HepG2 (cell line): Measurements from ENCODE around the gene MBD3L3. TPM values are rescaled to one million over a fixed set of nuclear protein-coding genes. Genes with fewer than 3 reads are reported as not detected.
A peak's percentile ranks its signal among the peaks of the same experiment; 100 is the strongest.

Experiments
- EP300 ChIP-seq, 3 experiments: sonication (generic) in 1 of 3; formaldehyde crosslinking in 1 of 3; IDR thresholded peaks; 2 replicates each; pipeline versions ENCODE4 v1.5.1 to v1.6.1; 2011 to 2020; ENCODE audit warnings: low read depth in 2 of 3, low read length in 2 of 3, borderline replicate concordance in 1 of 3, improper control_type of control experiment in 1 of 3, mild to moderate bottlenecking in 1 of 3, missing genetic modification reagents in 1 of 3, moderate library complexity in 1 of 3
- ETV5 ChIP-seq: IDR thresholded peaks from 2 replicates; pipeline ENCODE4 v1.6.1; 2018; ENCODE audit warnings: missing biosample characterization, missing genetic modification reagents, inconsistent platforms, borderline replicate concordance
- FOSL1 ChIP-seq: sonication (generic); formaldehyde crosslinking; IDR thresholded peaks from 2 replicates; pipeline ENCODE4 v1.9.0; 2021; ENCODE audit warnings: missing genetic modification reagents, borderline replicate concordance
- GTF2F1 ChIP-seq: fragments of 150-350 bp; IDR thresholded peaks from 2 replicates; pipeline ENCODE4 v1.6.1; 2014; ENCODE audit warnings: low read length
- HDAC2 ChIP-seq: sonication (generic); formaldehyde crosslinking; IDR thresholded peaks from 2 replicates; pipeline ENCODE4 v1.4.0; 2020; ENCODE audit warnings: missing genetic modification reagents
- SSRP1 ChIP-seq: IDR thresholded peaks from 2 replicates; pipeline ENCODE4 v1.6.1; 2016; ENCODE audit warnings: control low read depth
- TAF15 ChIP-seq: fragments of 200-400 bp; formaldehyde crosslinking; IDR thresholded peaks from one replicate; pipeline ENCODE4 v1.6.1; 2018; ENCODE audit warnings: mild to moderate bottlenecking, low read depth, low read length; ENCODE audit not compliant: poor library complexity, severe bottlenecking
- TBX2 ChIP-seq: sonication (generic); formaldehyde crosslinking; IDR thresholded peaks from 2 replicates; pipeline ENCODE4 v1.5.0; 2020; ENCODE audit warnings: missing genetic modification reagents, mild to moderate bottlenecking, borderline replicate concordance
- TOE1 ChIP-seq: sonication (generic); formaldehyde crosslinking; IDR thresholded peaks from 2 replicates; pipeline ENCODE4 v1.4.0; 2020; ENCODE audit warnings: mild to moderate bottlenecking, missing genetic modification reagents
- ZNF121 ChIP-seq: sonication (generic); formaldehyde crosslinking; IDR thresholded peaks from 2 replicates; pipeline ENCODE4 v1.5.0; 2020; ENCODE audit warnings: mild to moderate bottlenecking, missing genetic modification reagents
- ZNF235 ChIP-seq: sonication (generic); formaldehyde crosslinking; IDR thresholded peaks from 2 replicates; pipeline ENCODE4 v1.8.1; 2023; ENCODE audit warnings: mild to moderate bottlenecking, missing genetic modification reagents, borderline replicate concordance
- ZNF496 ChIP-seq: sonication (generic); formaldehyde crosslinking; IDR thresholded peaks from 2 replicates; pipeline ENCODE4 v1.8.1; 2023; ENCODE audit warnings: mild to moderate bottlenecking, moderate library complexity, missing genetic modification reagents; ENCODE audit not compliant: insufficient replicate concordance
- ZNF614 ChIP-seq: IDR thresholded peaks from 2 replicates; pipeline ENCODE4 v1.6.1; 2018; ENCODE audit warnings: missing biosample characterization, missing genetic modification reagents, inconsistent platforms, borderline replicate concordance
- ZNF724P ChIP-seq: sonication (generic); formaldehyde crosslinking; IDR thresholded peaks from 2 replicates; pipeline ENCODE4 v1.8.0; 2022; ENCODE audit warnings: missing genetic modification reagents, borderline replicate concordance
- ZSCAN25 ChIP-seq: sonication (generic); formaldehyde crosslinking; IDR thresholded peaks from 2 replicates; pipeline ENCODE4 v1.8.0; 2022; ENCODE audit warnings: mild to moderate bottlenecking, missing genetic modification reagents
- polyA plus RNA-seq, 8 experiments: library from polyadenylated mRNA; depleted of rRNA in 3 of 8; stranded (reverse) in 7 of 8; unstranded in 1 of 8; fragments of >200 nt; fragmentation: Illumina TruSeq in 4 of 8; extraction: Trizol in 4 of 8; gene quantifications; 2 replicates each; pipeline versions ENCODE4 v1.2.1 to v1.2.3, GENCODE V29; 2011 to 2016; ENCODE audit warnings: low read depth in 4 of 8, missing spikeins in 1 of 8, mixed read lengths in 1 of 8; ENCODE audit not compliant: insufficient read depth in 1 of 8
- total RNA-seq, 5 experiments: library from RNA; depleted of rRNA; stranded (reverse); fragments of >200 nt; fragmentation: Illumina TruSeq; extraction: Trizol; gene quantifications; 2 replicates each; pipeline ENCODE4 v1.2.3, GENCODE V29; 2016; ENCODE audit warnings: low read depth in 1 of 5
- TF ChIP-seq, protein P1 (sequence below): sonication (generic); formaldehyde crosslinking; IDR thresholded peaks from 2 replicates; pipeline ENCODE4 v1.4.0; 2020; ENCODE audit warnings: mild to moderate bottlenecking, missing genetic modification reagents
- TF ChIP-seq, protein P2 (sequence below): sonication (generic); formaldehyde crosslinking; IDR thresholded peaks from 2 replicates; pipeline ENCODE4 v1.8.1; 2022; ENCODE audit warnings: low read depth, mild to moderate bottlenecking, missing genetic modification reagents

Gene MBD3L3
- total and polyA plus RNA-seq, 2 of the 13 experiments (the other 11 are each of a cell fraction or from before 2014, with no cell fraction given) = not detected

DNA sequence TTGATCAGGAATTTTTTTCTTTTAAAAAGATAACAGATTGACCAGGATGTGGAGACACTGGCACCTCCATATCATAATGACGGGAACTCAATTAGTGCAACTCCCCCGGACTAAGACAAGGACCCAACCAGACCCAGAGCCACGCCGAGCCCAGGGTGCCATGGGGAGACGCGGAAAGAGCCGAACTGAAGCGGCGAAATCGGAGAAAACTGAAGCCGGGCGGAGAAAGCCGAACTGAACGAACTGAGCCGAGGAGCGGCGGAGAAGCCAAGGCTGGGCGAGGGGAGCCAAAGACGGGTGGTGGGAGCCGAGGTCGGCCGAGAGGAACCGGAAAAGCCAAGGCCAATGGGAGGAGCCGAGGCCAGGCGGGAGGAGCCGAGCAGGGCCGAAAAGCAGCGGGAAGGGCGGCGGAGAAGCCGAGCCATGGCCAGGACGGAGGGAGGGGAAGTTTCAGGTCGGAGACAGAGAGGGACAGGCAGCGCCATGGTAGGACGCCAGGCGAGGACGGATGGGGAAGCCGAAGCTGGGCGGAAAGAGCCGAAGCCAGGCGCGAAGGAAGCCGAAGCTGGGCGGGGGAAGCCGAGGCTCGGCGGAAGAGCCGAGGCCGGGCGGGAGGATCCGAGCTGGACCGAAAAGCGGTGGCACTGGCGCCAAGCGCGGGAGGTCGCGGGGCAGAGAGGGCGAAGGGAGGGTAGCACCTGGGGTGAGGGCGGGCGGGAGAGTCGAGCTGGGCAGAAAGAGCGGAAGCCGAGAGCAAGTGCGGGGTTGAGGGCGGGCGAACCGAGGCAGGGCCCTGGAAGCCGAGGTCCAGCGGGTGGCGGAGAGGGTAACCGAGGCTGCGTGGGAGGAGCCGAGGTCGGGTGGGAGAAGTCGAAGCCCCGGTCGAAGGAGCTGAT lies 40.5 kb upstream of the MBD3L3 start (continued):
- TF ChIP-seq, protein P1, sequence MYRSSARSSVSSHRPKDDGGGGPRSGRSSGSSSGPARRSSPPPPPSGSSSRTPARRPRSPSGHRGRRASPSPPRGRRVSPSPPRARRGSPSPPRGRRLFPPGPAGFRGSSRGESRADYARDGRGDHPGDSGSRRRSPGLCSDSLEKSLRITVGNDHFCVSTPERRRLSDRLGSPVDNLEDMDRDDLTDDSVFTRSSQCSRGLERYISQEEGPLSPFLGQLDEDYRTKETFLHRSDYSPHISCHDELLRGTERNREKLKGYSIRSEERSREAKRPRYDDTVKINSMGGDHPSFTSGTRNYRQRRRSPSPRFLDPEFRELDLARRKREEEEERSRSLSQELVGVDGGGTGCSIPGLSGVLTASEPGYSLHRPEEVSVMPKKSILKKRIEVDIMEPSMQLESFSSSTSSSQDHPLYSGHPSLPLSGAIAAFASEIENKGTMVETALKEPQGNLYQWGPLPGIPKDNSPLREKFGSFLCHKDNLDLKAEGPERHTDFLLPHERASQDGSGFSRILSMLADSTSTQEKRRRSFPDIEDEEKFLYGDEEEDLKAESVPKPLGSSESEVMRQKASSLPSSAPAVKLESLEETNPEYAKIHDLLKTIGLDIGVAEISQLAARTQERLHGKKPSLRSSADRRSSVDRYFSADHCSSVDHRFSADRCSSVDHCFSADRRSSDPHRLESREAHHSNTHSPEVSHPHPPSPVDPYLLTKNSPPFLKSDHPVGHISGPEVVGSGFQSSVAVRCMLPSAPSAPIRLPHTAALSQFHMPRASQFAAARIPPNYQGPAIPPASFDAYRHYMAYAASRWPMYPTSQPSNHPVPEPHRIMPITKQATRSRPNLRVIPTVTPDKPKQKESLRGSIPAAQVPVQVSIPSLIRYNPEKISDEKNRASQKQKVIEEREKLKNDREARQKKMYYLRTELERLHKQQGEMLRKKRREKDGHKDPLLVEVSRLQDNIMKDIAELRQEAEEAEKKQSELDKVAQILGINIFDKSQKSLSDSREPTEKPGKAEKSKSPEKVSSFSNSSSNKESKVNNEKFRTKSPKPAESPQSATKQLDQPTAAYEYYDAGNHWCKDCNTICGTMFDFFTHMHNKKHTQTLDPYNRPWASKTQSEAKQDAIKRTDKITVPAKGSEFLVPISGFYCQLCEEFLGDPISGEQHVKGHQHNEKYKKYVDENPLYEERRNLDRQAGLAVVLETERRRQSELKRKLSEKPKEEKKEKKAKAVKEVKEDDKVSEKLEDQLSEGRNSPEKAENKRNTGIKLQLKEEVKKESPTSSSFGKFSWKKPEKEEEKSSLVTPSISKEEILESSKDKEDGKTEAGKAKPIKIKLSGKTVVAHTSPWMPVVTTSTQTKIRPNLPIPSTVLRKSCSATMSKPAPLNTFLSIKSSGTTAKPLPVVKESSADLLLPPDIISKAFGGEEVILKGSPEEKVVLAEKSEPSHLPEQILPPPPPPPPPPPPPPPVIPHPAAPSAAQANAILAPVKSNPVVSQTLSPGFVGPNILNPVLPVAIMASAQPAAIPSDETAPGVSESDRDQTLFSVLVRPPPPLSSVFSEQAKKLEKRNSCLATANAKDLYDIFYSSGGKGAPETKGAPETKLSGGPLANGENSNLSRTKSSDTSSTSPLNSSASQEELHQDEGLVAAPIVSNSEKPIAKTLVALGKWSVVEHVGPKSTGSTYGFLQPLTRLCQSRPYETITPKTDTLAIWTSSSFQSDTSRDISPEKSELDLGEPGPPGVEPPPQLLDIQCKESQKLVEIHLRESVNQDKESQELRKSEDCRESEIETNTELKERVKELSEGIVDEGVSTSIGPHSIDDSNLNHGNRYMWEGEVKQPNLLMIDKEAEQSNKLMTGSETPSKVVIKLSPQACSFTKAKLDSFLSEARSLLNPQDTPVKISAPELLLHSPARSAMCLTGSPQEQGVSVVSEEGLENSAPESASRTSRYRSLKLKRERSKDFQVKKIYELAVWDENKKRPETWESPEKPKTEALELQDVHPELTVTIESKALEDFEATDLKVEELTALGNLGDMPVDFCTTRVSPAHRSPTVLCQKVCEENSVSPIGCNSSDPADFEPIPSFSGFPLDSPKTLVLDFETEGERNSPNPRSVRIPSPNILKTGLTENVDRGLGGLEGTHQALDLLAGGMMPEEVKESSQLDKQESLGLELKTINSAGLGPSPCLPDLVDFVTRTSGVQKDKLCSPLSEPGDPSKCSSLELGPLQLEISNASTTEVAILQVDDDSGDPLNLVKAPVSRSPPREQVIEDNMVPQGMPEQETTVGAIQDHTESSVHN (CRISPR knock-in tag) = no peak
- TF ChIP-seq TBX2 (CRISPR knock-in tag) (peak; percentile 87), TOE1 (CRISPR knock-in tag) (no peak), HDAC2 (no peak), SSRP1 (CRISPR knock-in tag) (0 out of 2 replicates have a peak, but pooled peaks have one; percentile 26), ZNF614 (CRISPR knock-in tag) (no peak), TAF15 (no peak), ZNF235 (CRISPR knock-in tag) (no peak), ZNF724P (CRISPR knock-in tag) (no peak), FOSL1 (CRISPR knock-in tag) (no peak), ETV5 (CRISPR knock-in tag) (peak; percentile 45; the same call in 1 of the 2 replicates), ZNF496 (no peak), ZNF121 (no peak), GTF2F1 (no peak), EP300 (IDR thresholded peaks at IDR 0.05; ENCODE audit: low read depth in 2 of 2, low read length in 2 of 2) (no peak), EP300 (CRISPR knock-in tag; IDR thresholded peaks at IDR 0.05; ENCODE audit: borderline replicate concordance) (no peak), ZSCAN25 (CRISPR knock-in tag) (0 out of 2 replicates have a peak, but pooled peaks have one; percentile 31)
- TF ChIP-seq, protein P2, sequence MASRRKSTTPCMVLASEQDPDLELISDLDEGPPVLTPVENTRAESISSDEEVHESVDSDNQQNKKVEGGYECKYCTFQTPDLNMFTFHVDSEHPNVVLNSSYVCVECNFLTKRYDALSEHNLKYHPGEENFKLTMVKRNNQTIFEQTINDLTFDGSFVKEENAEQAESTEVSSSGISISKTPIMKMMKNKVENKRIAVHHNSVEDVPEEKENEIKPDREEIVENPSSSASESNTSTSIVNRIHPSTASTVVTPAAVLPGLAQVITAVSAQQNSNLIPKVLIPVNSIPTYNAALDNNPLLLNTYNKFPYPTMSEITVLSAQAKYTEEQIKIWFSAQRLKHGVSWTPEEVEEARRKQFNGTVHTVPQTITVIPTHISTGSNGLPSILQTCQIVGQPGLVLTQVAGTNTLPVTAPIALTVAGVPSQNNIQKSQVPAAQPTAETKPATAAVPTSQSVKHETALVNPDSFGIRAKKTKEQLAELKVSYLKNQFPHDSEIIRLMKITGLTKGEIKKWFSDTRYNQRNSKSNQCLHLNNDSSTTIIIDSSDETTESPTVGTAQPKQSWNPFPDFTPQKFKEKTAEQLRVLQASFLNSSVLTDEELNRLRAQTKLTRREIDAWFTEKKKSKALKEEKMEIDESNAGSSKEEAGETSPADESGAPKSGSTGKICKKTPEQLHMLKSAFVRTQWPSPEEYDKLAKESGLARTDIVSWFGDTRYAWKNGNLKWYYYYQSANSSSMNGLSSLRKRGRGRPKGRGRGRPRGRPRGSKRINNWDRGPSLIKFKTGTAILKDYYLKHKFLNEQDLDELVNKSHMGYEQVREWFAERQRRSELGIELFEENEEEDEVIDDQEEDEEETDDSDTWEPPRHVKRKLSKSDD (CRISPR knock-in tag) = no peak
